OCI-LY1 (cell line): ENCODE data around the gene LRIG1.

Experiments
- CTCF ChIP-seq: fragments of 200-600 bp; sonication (generic), shearing (Covaris generic); IDR thresholded peaks from 2 replicates; pipeline ENCODE4 v1.5.1; 2017; ENCODE audit warnings: mild to moderate bottlenecking, antibody characterized with exemption, low read length, moderate library complexity, mixed read lengths
- EZH2 ChIP-seq: fragments of 200-600 bp; sonication (generic), shearing (Covaris generic); IDR thresholded peaks from 2 replicates; pipeline ENCODE4 v1.8.0; 2017; ENCODE audit warnings: borderline replicate concordance, mixed run types, mild to moderate bottlenecking, antibody characterized with exemption, low read length, moderate library complexity, mixed read lengths

GRCh38 chr3:66425032-66425431 lies 75.8 kb downstream of the LRIG1 start:
- TF ChIP-seq CTCF = no peak
- no peak for TF ChIP-seq EZH2
